ENCODE results near the gene HES1. TPM values are rescaled to one million over a fixed set of nuclear protein-coding genes. Genes with fewer than 3 reads are reported as not detected.

HES1 gene
- total and polyA plus RNA-seq, 2 experiments from 2014 or later = 42.7 to 60.8 TPM

Small RNA genes lying within 50 kb of the gene (small RNA-seq; reads per million reads assigned to genes)
- gene RN7SL215P (ENCODE audit: low replicate concordance) = not detected

Other genes starting within 250 kb of the HES1 start
- gene CPN2, start 215.2 kb downstream of the HES1 start, total RNA-seq (2014; rRNA removed; shearing (Covaris generic)) = 0.14 TPM in 1 of 2 replicates, not detected in the other
- gene CPN2, start 215.2 kb downstream of the HES1 start, polyA plus RNA-seq (2016; fragmentation: Nextera tagmentation; extraction: Ambion mirVana) = 0.10 TPM in 1 of 2 replicates, not detected in the other
- 0.14 TPM in 1 of 2 replicates, not detected in the other for gene LRRC15, start 233.6 kb downstream of the HES1 start, total RNA-seq (2014; rRNA removed; shearing (Covaris generic))
- gene LRRC15, start 233.6 kb downstream of the HES1 start, polyA plus RNA-seq (2016; fragmentation: Nextera tagmentation; extraction: Ambion mirVana) = 0.05 TPM in 1 of 2 replicates, not detected in the other